HG02852 (cell line): ENCODE data around the gene NUDT8.
A peak's percentile ranks its signal among the peaks of the same experiment; 100 is the strongest.
"Not testable (repeated sequence)": the region's sequence is repeated elsewhere in the genome, so short reads cannot be mapped to it uniquely, and the experiment has no call there.

ENCODE experiments used
- ATAC-seq: cut with Tn5 transposase; IDR thresholded peaks from one replicate; pipeline ENCODE4 v1.9.1; 2021; ENCODE audit warnings: mild to moderate bottlenecking, moderate library complexity; ENCODE audit not compliant: unreplicated experiment

The NUDT8 gene

DNA sequence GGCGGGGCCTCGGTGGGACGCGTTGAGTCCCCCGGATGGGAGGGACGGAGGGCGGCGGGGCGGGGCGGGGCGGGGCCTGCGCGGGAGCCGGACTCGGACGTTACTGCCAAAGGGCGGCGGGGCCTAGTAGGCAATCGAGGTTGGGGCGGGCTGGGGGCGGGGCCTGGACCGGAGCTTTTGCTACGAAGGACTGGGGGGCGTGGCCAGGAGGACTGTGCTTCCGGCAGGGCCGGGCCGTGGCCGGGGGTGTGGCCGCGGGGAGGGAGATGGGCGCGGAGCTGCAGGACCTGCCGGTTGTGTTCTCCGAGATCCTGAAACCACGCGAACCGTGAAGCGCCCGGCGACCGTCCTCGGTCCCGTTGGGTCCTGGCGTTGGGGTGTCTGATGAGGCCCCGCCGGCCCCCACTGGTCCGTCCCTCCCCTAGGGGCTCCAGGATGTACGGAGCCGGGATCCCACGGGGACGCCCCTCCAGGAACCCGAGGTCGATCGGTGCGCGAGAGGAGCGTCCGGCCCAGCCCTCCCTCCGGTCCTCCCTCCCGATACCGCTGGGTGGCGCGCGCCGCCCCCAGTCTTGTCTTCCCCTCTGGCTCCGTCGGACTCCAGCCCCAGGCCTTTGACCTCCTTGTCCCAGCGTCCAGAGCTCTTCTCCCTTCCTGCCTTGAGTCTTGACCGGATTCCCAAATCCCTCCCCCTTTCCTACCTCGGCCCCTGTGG, 648 bp upstream of the NUDT8 start:
- peak; percentile 70 for ATAC-seq

DNA sequence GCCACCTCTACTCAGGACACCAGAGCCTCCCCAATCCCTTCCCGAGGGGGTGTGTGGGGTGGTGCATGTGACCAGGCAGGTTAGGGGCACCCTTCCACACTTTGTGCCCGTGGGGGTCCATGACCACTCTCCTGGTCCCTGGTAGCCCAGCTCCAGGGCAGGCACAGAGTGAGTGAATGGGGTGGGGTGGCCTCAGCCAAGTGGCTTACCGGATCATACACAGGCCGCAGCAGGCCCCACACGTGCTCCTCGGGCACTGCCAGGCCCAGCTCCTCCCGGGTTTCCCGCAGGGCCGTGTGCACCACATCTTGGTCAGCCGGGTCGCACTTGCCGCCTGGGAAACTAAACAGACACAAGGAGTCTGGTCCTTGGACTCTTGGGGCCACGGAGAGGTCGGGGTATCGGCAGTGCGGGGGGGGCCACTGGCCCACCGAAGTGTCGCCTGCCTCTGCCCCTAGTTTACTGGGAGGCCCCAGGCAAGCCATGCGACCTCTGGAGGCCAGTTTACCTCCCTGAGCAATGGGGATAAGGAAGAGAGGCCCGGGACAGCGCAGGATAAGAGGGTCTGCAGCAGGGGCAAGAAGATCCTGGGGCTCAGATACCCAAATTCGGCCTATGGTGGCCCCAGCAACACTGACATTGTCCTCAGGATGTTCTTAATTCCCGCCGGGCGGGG, 889 bp downstream of the NUDT8 start:
- no peak for ATAC-seq

DNA sequence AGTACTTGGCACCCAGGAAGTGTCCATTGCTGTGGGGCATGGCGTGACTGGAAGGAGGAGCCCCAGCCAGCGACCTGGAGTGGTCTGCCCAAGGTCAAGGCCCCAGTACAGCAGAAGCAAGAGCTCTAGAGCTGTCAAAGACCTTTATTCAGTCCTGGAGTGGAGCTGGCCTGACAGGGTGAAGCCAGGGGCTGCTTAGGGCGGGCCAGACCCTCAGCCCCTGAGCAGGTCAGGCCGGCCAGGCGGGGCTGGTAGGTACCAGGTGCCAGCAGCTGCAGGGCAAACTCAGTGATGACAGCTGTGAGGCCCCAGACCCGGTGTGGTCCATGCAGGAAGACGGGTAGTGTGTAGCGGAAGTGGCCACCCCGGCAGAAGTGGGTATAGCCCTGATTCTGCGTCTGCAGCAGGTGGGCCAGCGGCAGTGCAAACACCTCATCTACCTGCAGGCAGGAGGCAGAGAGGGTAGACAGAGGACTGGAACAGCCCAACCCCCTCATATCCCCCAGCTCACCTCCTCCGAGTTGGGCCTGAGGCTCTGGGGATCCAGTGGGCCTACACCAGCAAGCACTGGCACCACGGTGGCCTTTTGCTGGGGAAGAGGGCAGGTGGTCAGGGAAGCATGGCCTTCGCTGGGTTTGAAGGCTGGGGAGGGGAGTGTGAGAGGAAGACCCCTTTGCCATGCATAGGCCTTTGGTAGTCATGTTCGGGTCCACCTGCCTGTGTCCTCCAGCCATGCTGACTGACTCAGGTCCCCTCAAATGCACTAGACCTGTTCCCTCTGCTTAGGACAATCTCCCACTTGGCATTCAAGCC, 1.7 kb downstream of the NUDT8 start:
- ATAC-seq, result no peak

DNA sequence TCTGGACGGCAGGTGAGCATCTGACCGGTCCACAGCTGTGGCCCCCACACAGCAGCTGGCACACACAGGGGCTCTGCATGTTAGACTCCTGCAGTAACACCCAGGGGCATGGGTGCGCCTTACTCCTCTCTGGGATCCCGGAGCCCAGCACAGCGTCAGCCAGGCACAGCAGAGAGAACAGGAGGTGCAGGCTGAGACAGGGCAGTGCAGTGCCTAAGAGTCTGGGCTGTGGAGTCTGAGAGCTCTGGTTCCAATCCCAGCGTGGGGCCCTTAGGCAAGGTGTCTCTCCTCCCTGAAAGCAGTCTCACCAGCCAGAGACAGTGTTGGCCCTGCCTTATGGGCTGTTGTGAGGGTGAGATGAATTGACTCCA, 2.3 kb downstream of the NUDT8 start:
- ATAC-seq, result no peak

DNA sequence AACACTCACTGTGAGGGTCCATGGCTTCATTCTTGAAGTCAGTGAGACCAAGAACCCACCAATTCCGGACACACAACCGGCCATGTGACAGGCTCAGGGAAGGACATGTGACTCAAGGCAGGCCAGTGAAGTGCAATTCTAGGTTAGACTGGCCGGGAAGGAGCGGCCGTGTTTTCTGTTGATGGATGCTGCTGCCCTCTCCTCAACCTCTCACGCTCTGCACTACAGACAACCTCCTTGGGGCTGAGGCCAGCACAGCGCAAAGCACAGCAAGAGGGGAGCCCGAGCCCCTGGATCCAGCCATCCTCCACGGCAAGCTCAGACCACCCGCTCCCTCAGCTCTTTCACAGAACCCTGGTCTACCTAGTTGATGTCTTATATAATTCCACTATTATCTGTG, 2.8 kb downstream of the NUDT8 start:
- ATAC-seq, result no peak

DNA sequence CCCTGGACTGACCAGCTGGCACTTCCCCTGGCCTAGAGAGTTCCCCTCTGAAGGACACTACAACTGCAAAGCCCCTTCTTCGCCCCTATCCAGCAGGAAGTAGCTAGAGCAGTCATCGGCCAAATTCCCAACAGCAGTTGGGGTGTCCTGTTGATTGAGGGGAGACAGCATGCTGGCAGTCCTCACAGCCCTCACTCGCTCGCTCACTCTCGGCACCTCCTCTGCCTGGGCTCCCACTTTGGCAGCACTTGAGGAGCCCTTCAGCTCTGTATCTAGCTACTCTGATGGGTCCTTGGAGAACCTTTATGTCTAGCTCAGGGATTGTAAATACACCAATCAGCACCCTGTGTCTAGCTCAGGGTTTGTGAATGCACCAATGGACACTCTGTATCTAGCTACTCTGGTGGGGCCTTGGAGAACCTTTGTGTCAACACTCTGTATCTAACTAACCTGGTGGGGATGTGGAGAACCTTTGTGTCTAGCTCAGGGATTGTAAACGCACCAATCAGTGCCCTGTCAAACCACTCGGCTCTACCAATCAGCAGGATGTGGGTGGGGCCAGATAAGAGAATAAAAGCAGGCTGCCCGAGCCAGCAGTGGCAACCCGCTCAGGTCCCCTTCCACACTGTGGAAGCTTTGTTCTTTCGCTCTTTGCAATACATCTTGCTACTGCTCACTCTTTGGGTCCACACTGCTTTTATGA, 3.5 kb downstream of the NUDT8 start:
- not testable (repeated sequence) for ATAC-seq

DNA sequence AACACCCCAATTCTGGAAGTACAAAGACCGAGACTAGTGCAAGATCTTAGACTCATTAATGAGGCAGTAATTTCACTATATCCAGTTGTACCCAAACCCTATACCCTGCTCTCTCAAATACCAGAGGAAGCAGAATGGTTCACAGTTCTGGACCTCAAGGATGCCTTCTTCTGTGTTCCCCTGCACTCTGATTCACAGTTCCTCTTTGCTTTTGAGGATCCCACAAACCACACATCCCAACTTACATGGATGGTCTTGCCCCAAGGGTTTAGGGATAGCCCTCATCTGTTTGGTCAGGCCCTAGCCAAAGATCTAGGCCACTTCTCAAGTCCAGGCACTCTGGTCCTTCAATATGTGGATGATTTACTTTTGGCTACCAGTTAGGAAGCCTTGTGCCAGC, 5.9 kb downstream of the NUDT8 start:
- not testable (repeated sequence) for ATAC-seq

DNA sequence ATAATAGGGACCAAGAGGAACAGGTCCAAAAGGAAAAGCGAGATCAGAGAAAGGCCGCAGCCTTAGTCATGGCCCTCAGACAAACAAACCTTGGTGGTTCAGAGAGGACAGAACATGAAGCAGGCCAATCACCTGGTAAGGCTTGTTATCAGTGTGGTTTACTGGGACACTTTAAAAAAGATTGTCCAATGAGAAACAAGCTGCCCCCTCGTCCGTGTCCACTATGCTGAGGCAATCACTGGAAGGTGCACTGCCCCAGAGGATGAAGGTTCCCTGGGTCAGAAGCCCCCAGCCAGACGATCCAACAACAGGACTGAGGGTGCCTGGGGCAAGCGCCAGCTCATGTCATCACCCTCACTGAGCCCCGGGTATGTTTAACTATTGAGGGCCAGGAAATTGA, 6.8 kb downstream of the NUDT8 start:
- not testable (repeated sequence) for ATAC-seq

DNA sequence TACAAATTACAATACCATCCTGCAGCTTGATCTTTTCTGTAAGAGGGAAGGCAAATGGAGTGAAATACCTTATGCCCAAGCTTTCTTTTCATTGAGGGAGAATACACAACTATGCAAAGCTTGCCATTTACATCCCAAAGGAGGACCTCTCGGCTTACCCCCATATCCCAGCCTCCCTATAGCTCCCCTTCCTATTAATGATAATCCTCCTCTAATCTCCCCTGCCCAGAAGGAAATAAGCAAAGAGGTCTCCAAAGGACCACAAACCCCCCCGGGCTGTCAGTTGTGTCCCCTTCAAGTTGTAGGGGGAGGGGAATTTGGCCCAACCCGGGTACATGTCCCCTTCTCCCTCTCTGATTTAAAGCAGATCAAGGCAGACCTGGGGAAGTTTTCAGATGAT, 7.8 kb downstream of the NUDT8 start:
- ATAC-seq, result not testable (repeated sequence)

DNA sequence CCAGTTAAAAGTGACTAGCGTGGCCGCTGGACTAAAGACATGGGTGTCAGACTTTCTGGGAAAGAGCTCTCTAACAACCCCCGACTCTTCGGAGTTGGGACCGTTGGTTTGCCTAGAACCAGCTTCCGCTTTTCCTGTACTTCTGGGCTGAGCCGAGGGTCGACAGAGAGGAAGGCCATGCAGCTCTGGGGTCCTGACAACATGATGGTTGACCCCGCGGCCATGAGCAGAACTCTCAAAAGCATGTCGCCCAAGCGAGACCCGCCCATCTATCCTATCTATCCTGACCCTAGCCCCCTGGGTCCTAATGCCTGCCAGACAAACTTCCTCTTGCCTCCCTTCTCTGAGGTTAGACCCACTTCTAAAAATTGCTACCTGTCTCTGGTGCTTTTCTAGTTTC, 9.1 kb downstream of the NUDT8 start:
- ATAC-seq, result not testable (repeated sequence)

DNA sequence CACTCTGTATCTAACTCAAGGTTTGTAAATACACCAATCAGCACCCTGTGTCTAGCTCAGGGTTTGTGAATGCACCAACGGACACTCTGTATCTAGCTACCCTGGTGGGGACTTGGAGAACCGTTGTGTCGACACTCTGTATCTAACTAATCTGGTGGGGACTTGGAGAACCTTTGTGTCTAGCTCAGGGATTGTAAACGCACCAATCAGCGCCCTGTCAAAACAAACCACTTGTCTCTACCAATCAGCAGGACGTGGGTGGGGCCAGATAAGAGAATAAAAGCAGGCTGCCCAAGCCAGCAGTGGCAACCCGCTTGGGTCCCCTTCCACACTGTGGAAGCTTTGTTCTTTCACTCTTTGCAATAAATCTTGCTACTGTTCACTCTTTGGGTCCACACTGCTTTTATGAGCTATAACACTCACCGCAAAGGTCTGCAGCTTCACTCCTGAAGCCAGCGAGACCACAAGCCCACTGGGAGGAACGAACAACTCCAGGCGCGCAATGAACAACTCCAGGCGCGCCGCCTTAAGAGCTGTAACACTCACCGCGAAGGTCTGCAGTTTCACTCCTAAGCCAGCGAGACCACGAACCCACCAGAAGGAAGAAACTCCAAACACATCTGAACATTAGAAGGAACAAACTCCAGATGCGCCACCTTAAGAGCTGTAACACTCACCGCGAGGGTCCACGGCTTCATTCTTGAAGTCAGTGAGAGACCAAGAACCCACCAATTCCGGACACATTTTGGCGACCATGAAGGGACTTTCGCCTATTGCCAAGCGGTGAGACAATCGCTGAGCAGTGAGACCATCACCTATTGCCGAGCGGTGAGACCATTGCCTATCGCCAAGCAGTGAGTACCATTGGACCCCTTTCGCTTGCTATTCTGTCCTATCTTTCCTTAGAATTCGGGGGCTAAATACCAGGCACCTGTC, 9.8 kb downstream of the NUDT8 start:
- not testable (repeated sequence) for ATAC-seq

DNA sequence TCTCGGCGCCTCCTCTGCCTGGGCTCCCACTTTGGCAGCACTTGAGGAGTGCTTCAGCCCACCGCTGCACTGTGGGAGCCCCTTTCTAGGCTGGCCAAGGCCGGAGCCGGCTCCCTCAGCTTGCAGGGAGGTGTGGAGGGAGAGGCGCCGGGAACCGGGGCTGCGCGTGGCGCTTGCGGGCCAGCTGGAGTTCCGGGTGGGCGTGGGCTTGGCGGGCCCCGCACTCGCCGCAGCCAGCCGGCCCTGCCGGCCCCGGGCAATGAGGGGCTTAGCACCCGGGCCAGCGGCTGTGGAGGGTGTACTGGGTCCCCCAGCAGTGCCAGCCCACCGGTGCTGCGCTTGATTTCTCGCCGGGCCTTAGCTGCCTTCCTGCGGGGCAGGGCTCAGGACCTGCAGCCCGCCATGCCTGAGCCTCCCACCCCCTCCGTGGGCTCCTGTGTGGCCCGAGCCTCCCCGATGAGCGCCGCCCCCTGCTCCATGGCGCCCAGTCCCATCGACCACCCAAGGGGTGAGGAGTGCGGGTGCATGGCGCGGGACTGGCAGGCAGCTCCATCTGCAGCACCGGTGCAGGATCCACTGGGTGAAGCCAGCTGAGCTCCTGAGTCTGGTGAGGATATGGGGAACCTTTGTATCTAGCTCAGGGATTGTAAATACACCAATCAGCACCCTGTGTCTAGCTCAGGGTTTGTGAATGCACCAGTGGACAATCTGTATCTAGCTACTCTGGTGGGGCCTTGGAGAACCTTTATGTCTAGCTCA, 10.7 kb downstream of the NUDT8 start:
- ATAC-seq, result not testable (repeated sequence)

DNA sequence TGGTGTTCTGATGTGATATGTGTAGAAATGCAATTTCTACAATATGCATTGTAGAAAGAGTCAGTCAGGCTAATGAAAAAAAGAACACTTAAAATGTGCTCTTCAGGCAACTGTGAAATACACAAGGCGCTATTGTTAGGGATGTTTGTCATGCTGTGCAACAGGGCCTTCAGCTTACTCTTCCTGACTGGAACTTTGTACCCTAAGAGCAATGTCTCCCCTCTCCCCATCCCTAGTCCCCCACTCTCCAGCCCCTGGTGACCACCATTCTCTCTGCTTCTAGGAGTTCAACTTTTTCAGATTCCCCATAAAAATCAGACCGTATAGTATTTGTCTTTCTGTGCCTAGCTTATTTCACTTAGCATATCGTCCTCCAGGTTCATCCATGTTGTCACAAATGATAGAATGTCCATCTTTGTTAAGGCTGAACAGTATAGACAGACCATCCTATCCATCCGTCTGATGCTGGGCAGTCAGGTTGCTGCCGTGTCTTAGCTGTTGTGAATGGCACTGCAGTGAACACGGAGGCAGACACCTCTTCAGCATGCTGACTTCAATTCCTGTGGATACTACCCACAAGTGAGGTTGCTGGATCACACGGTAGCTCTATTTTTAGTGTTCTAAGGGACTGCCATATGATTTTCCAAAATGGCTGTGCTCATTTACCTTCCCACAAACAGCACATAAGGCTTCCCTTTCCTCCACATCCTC, 12.3 kb downstream of the NUDT8 start:
- no peak for ATAC-seq

DNA sequence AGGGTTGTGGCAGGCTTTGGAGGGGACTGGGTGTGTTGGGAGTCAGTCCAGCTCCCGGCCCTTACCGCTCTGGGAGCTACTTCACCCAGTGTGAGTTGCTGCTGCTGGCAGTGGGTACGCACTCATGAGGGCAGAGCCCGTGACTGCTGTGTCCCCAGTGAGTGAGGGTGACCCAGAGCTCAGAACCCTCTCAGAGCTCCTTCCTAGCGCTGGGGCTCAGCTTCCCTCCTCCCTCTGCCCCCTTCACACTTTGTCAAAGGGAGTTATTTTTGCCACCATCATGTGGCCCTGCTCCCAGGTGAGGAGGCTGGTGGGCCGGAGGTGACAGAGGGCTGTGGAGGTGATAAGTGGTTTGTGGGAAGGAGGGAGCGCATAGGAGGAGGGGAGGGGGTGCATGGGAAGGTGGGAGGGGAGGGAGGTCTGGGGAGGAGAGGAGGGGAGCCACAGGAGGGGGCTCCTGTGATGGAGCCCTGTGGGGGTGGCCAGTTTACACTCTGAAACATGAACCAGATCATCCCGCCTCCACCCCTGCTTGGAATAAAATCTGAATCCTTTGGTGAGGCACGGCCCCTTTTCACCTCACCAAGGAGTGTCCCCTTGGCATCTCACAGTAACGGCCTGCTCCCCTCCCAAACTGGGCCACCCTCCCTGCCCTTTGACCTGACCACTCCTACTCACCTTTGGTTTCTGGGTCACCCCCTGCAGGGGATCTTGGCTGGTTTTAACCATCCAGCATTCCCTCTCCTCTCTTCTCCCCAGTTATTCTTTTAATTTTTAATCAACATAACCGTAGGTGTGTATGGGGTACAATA, 13.1 kb downstream of the NUDT8 start:
- no peak for ATAC-seq

DNA sequence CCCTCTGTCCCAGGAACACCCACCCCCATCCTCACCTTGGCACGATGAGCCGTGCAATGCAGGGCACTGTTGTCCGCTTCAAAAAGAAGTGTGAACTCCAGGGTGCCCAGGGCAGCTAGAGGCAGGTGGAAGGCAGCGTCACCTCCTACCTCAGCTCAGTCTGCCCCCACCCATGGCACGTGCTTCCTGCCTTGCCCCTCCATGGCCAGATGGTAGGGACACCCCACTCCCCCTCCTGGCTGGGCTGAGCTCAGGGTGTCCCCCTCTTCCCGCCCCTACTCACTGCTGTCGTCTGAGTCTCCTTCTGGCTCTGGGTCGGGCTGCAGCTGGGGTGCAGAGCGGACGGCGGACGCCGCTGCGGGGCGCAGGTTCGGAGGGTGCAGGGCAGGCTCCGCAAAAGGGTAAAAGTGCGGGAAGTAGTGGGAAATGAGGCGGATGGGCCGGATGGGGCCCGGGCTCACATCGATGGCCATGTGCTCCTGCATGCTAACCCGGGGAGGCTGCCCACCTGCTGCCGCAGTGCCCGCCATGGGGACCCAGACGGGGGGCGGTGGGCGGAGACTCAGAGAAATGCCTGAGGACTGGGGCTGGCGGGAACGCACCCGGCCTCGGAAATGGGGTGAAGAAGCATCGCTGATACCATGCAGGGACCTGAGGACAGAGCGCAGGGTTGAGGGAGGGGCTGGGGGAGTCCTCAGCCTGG, 13.9 kb downstream of the NUDT8 start:
- ATAC-seq, result no peak

DNA sequence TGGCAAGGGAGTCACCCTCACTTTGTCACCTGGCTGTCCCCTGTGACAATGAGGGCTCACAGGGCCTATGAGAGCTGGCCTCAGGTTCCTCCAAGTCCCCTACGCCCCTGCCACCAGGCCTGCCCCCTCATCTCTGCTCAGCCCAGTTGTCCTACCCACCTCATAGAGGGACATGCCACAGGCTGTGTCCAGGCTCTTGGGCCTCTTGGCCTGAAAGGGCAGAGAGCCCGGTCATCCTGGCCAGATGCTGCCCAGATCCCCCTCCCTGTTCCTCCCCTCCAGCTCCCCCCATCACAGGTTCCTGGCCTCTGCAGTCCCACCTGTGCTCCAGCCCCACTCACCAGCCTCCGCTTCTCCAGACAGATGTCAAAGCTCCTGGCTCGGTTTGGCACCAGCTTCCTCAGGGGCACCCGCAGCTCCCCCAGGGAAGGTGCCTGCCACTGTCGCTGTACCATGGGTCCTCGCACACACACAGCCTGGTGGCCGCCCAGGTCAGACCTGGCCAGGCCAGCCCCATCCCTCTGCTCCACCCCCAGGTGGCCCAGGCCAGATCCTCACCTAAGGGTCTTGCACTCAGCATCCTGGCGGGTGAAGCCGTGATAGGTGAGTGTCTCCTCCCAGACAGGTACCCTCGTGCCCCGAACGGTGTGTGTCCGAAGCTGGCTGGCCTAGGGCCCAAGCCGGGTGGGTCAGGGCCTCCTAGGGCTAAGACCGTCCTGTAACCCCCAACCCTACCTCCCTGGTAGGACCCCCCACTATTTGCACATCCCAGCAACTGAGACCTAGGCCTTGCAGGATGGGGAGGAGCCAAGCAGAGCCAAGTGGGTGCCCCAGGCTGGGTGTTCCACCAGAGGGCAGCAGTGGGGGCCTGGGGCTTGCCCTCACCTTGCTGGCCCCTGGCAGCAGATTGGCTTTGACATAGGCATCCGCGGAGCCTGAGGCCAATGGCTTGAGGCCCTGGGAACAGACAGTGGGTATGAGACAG, 14.7 kb downstream of the NUDT8 start:
- no peak for ATAC-seq
